K562 (cell line): ENCODE results near the gene ZNF154.

ENCODE experiments used
- AFF1 ChIP-seq, 2 experiments: fragments of 450-650 bp; IDR thresholded peaks; 2 replicates each; pipeline ENCODE4 v1.6.1; 2018; ENCODE audit warnings: mild to moderate bottlenecking in 2 of 2, low read depth in 1 of 2; ENCODE audit not compliant: partially characterized antibody in 2 of 2
- CHD4 ChIP-seq: fragments of 200-600 bp; sonication (generic); IDR thresholded peaks from 3 replicates; pipeline ENCODE4 v1.6.1; 2012; ENCODE audit warnings: low read depth, mild to moderate bottlenecking, mixed read lengths, low read length, inconsistent platforms; ENCODE audit not compliant: insufficient read depth, insufficient replicate concordance, poor library complexity, severe bottlenecking
- CTCF ChIP-seq, 3 experiments: IDR thresholded peaks in 2 of 3; conservative IDR thresholded peaks in 1 of 3; 2 replicates each; pipeline ENCODE4 v1.5.1; 2011 to 2012; ENCODE audit warnings: low read length in 3 of 3, mild to moderate bottlenecking in 3 of 3, control low read depth in 2 of 3, improper control_type of control experiment in 1 of 3, inconsistent platforms in 1 of 3, low read depth in 1 of 3, mixed read lengths in 1 of 3, moderate library complexity in 1 of 3; ENCODE audit not compliant: insufficient read depth in 2 of 3
- E2F1 ChIP-seq: sonication (generic); formaldehyde crosslinking; IDR thresholded peaks from 2 replicates; pipeline ENCODE4 v1.8.1; 2023; ENCODE audit warnings: mild to moderate bottlenecking, missing genetic modification reagents, moderate library complexity
- EZH2 ChIP-seq: IDR thresholded peaks from 2 replicates; pipeline ENCODE4 v1.6.1; 2012; ENCODE audit warnings: low read depth, mild to moderate bottlenecking, inconsistent platforms, low read length, borderline replicate concordance
- KAT8 ChIP-seq: fragments of 450-650 bp; IDR thresholded peaks from 2 replicates; pipeline ENCODE4 v1.6.1; 2016; ENCODE audit warnings: low read depth, mild to moderate bottlenecking
- MED1 ChIP-seq: sonication (generic); formaldehyde crosslinking; IDR thresholded peaks from 2 replicates; pipeline ENCODE4 v1.8.1; 2023; ENCODE audit warnings: missing genetic modification reagents, borderline replicate concordance
- POLR2A ChIP-seq: fragments of 450-650 bp; conservative IDR thresholded peaks from 2 replicates; pipeline ENCODE4 v1.6.1; 2016
- USF2 ChIP-seq: sonication (generic); formaldehyde crosslinking; IDR thresholded peaks from 2 replicates; pipeline ENCODE4 v1.5.0; 2020; ENCODE audit warnings: missing genetic modification reagents
- ZBTB33 ChIP-seq: sonication (generic); formaldehyde crosslinking; IDR thresholded peaks from 2 replicates; pipeline ENCODE4 v1.8.1; 2023; ENCODE audit warnings: mild to moderate bottlenecking, missing genetic modification reagents
- ZNF12 ChIP-seq: sonication (generic); formaldehyde crosslinking; IDR thresholded peaks from 2 replicates; pipeline ENCODE4 v1.4.0; 2020; ENCODE audit warnings: mild to moderate bottlenecking, missing genetic modification reagents
- ZNF3 ChIP-seq: fragments of 250-450 bp; sonication (Bioruptor Pico); IDR thresholded peaks from 2 replicates; pipeline ENCODE4 v1.5.0; 2021; ENCODE audit warnings: mild to moderate bottlenecking, moderate library complexity

GRCh38 chr19:57720878-57721277, 11.9 kb upstream of the ZNF154 start:
- TF ChIP-seq EZH2 (no peak), ZBTB33 (CRISPR knock-in tag) (no peak), CTCF (IDR thresholded peaks at IDR 0.05 in 2 of 3, conservative IDR thresholded peaks at IDR 0.05 in 1 of 3; ENCODE audit: insufficient read depth in 2 of 3, low read depth in 1 of 3, low read length in 3 of 3) (no peak), ZNF3 (CRISPR knock-in tag) (no peak), KAT8 (no peak), E2F1 (CRISPR knock-in tag) (no peak), ZNF12 (CRISPR knock-in tag) (no peak), AFF1 (IDR thresholded peaks at IDR 0.05; ENCODE audit: low read depth in 1 of 2, partially characterized antibody in 2 of 2) (no peak), CHD4 (no peak), USF2 (CRISPR knock-in tag) (no peak), MED1 (CRISPR knock-in tag) (no peak), POLR2A (no peak)
